HepG2 (cell line): ENCODE data around the gene HLF. TPM values are rescaled to one million over a fixed set of nuclear protein-coding genes. Genes with fewer than 3 reads are reported as not detected.

Source experiments
- ADNP ChIP-seq: sonication (generic); formaldehyde crosslinking; IDR thresholded peaks from 2 replicates; pipeline ENCODE4 v1.4.0; 2020; ENCODE audit warnings: missing genetic modification reagents
- ATM ChIP-seq: fragments of 450-650 bp; IDR thresholded peaks from 2 replicates; pipeline ENCODE4 v1.7.1; 2017; ENCODE audit warnings: mild to moderate bottlenecking, borderline replicate concordance
- BCL6 ChIP-seq: IDR thresholded peaks from 2 replicates; pipeline ENCODE4 v1.6.1; 2016; ENCODE audit warnings: missing genetic modification reagents, missing compliant biosample characterization
- CBX1 ChIP-seq: IDR thresholded peaks from one replicate; pipeline ENCODE4 v1.6.1; 2016; ENCODE audit warnings: antibody characterized with exemption, low read depth
- KDM2A ChIP-seq: sonication (generic); formaldehyde crosslinking; IDR thresholded peaks from 2 replicates; pipeline ENCODE4 v1.4.0; 2020; ENCODE audit warnings: low read depth, missing genetic modification reagents, borderline replicate concordance
- KLF13 ChIP-seq: sonication (generic); formaldehyde crosslinking; IDR thresholded peaks from 2 replicates; pipeline ENCODE4 v1.4.0; 2020; ENCODE audit warnings: mild to moderate bottlenecking, missing genetic modification reagents
- MIER2 ChIP-seq: IDR thresholded peaks from 2 replicates; pipeline ENCODE4 v1.6.1; 2016; ENCODE audit warnings: missing biosample characterization, missing genetic modification reagents
- NCOA1 ChIP-seq: sonication (generic); formaldehyde crosslinking; IDR thresholded peaks from 2 replicates; pipeline ENCODE4 v1.9.0; 2021; ENCODE audit warnings: missing genetic modification reagents
- NFATC3 ChIP-seq: sonication (generic); formaldehyde crosslinking; IDR thresholded peaks from 2 replicates; pipeline ENCODE4 v1.5.1; 2020; ENCODE audit warnings: mild to moderate bottlenecking, missing genetic modification reagents
- REL ChIP-seq: sonication (generic); formaldehyde crosslinking; conservative IDR thresholded peaks from 2 replicates; pipeline ENCODE4 v1.8.0; 2022; ENCODE audit warnings: mild to moderate bottlenecking, missing genetic modification reagents, moderate library complexity
- RXRB ChIP-seq: IDR thresholded peaks from 2 replicates; pipeline ENCODE4 v1.6.1; 2016; ENCODE audit warnings: borderline replicate concordance, missing genetic modification reagents, missing compliant biosample characterization
- SIX4 ChIP-seq: sonication (generic); formaldehyde crosslinking; IDR thresholded peaks from 2 replicates; pipeline ENCODE4 v1.4.0; 2020; ENCODE audit warnings: missing genetic modification reagents
- SKI ChIP-seq: fragments of 450-650 bp; IDR thresholded peaks from one replicate; pipeline ENCODE4 v1.6.1; 2018; ENCODE audit warnings: mild to moderate bottlenecking; ENCODE audit not compliant: partially characterized antibody
- SYNCRIP ChIP-seq: fragments of 200-400 bp; formaldehyde crosslinking; IDR thresholded peaks from 2 replicates; pipeline ENCODE4 v1.6.1; 2018; ENCODE audit warnings: mild to moderate bottlenecking, low read depth, low read length; ENCODE audit not compliant: insufficient read depth
- TBX2 ChIP-seq: sonication (generic); formaldehyde crosslinking; IDR thresholded peaks from 2 replicates; pipeline ENCODE4 v1.5.0; 2020; ENCODE audit warnings: missing genetic modification reagents, mild to moderate bottlenecking, borderline replicate concordance
- ZFP90 ChIP-seq: sonication (generic); formaldehyde crosslinking; IDR thresholded peaks from 2 replicates; pipeline ENCODE4 v1.8.0; 2022; ENCODE audit warnings: missing genetic modification reagents, mild to moderate bottlenecking, inconsistent platforms, borderline replicate concordance
- ZNF10 ChIP-seq: sonication (generic); formaldehyde crosslinking; IDR thresholded peaks from 2 replicates; pipeline ENCODE4 v1.4.0; 2020; ENCODE audit warnings: mild to moderate bottlenecking, low read depth, missing genetic modification reagents, borderline replicate concordance
- ZNF3 ChIP-seq: IDR thresholded peaks from 2 replicates; pipeline ENCODE4 v1.7.0; 2017; ENCODE audit warnings: inconsistent platforms
- ZNF549 ChIP-seq: sonication (generic); formaldehyde crosslinking; IDR thresholded peaks from 2 replicates; pipeline ENCODE4 v1.5.0; 2020; ENCODE audit warnings: missing genetic modification reagents
- ZNF567 ChIP-seq: sonication (generic); formaldehyde crosslinking; IDR thresholded peaks from 2 replicates; pipeline ENCODE4 v1.8.1; 2023; ENCODE audit warnings: mild to moderate bottlenecking, missing genetic modification reagents, borderline replicate concordance
- ZNF775 ChIP-seq: sonication (generic); formaldehyde crosslinking; IDR thresholded peaks from 2 replicates; pipeline ENCODE4 v1.4.0; 2020; ENCODE audit warnings: missing genetic modification reagents, mild to moderate bottlenecking, moderate library complexity, borderline replicate concordance
- polyA plus RNA-seq, 8 experiments: library from polyadenylated mRNA; depleted of rRNA in 3 of 8; stranded (reverse) in 7 of 8; unstranded in 1 of 8; fragments of >200 nt; fragmentation: Illumina TruSeq in 4 of 8; extraction: Trizol in 4 of 8; gene quantifications; 2 replicates each; pipeline versions ENCODE4 v1.2.1 to v1.2.3, GENCODE V29; 2011 to 2016; ENCODE audit warnings: low read depth in 4 of 8, missing spikeins in 1 of 8, mixed read lengths in 1 of 8; ENCODE audit not compliant: insufficient read depth in 1 of 8
- total RNA-seq, 5 experiments: library from RNA; depleted of rRNA; stranded (reverse); fragments of >200 nt; fragmentation: Illumina TruSeq; extraction: Trizol; gene quantifications; 2 replicates each; pipeline ENCODE4 v1.2.3, GENCODE V29; 2016; ENCODE audit warnings: low read depth in 1 of 5
- TF ChIP-seq, protein P1 (sequence below): conservative IDR thresholded peaks from 2 replicates; pipeline ENCODE4 v1.6.1; 2018; ENCODE audit warnings: missing genetic modification reagents
- TF ChIP-seq, protein P2 (sequence below): sonication (generic); formaldehyde crosslinking; IDR thresholded peaks from 2 replicates; pipeline ENCODE4 v1.4.0; 2020; ENCODE audit warnings: mild to moderate bottlenecking, missing genetic modification reagents

HLF gene
- total and polyA plus RNA-seq, 2 of the 13 experiments (the other 11 are each of a cell fraction or from before 2014, with no cell fraction given): 202 to 346 TPM

DNA sequence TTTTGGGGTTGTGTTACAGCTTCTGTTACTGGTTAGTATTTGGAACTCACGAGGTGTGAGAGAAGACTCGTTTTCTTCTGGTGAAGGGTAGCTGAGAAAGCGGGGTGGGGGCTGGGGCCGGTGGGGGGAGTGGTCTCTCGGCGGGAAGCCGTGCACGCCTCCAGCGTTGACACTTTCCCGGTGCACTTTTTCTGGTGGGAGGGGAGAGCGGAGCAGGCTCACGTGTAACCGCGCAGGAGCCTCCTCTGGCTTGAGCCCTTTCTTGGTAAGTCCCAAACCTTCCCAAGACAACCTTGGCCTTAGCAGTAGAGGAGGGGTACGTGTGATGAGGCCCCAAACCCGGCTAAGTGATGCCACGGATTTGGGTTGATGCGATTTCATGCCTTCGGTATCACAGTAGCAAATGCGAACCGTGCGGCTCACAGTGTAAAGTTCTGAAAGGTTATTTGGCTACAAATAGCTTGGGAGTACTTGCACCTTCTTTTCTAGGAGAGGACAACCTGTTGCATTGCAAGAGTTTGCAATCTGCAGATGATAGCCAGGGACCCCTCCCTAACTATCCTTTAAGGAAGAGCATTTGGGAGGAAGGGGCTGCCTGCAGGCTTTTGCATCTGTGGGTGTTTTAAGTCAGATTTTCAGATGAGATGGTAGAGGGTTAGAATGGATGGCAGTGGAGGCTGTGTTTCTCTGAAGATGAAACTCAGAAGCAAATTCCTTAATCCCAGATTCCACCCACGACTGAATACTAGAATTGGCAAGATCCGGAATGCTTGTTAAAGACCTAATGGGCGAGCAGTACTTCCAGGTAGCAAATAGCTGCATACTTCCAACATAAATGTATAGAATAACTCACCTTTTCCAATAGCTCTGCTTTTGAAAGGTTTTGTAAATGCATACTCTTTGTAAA, 1.5 kb downstream of the HLF start (continued):
- TF ChIP-seq ZNF10 (CRISPR knock-in tag) (no peak), ZFP90 (CRISPR knock-in tag) (no peak), ZNF549 (CRISPR knock-in tag) (no peak), ATM (no peak), ZNF775 (CRISPR knock-in tag) (no peak), CBX1 (no peak), BCL6 (CRISPR knock-in tag) (0 out of 2 replicates have a peak, but pooled peaks have one; percentile 16), SKI (no peak), NCOA1 (CRISPR knock-in tag) (no peak), KDM2A (CRISPR knock-in tag) (0 out of 2 replicates have a peak, but pooled peaks have one; percentile 36), ZNF3 (no peak), MIER2 (CRISPR knock-in tag) (no peak), TBX2 (CRISPR knock-in tag) (peak; percentile 84), KLF13 (CRISPR knock-in tag) (no peak), REL (CRISPR knock-in tag) (0 out of 2 replicates have a peak, but pooled peaks have one; percentile 51), RXRB (no peak), SIX4 (CRISPR knock-in tag) (no peak), ZNF567 (CRISPR knock-in tag) (no peak), SYNCRIP (no peak), ADNP (no peak), NFATC3 (CRISPR knock-in tag) (0 out of 2 replicates have a peak, but pooled peaks have one; percentile 5)
- TF ChIP-seq, protein P1, sequence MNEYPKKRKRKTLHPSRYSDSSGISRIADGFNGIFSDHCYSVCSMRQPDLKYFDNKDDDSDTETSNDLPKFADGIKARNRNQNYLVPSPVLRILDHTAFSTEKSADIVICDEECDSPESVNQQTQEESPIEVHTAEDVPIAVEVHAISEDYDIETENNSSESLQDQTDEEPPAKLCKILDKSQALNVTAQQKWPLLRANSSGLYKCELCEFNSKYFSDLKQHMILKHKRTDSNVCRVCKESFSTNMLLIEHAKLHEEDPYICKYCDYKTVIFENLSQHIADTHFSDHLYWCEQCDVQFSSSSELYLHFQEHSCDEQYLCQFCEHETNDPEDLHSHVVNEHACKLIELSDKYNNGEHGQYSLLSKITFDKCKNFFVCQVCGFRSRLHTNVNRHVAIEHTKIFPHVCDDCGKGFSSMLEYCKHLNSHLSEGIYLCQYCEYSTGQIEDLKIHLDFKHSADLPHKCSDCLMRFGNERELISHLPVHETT (CRISPR knock-in tag): 0 out of 2 replicates have a peak, but pooled peaks have one; percentile 8
- TF ChIP-seq, protein P2, sequence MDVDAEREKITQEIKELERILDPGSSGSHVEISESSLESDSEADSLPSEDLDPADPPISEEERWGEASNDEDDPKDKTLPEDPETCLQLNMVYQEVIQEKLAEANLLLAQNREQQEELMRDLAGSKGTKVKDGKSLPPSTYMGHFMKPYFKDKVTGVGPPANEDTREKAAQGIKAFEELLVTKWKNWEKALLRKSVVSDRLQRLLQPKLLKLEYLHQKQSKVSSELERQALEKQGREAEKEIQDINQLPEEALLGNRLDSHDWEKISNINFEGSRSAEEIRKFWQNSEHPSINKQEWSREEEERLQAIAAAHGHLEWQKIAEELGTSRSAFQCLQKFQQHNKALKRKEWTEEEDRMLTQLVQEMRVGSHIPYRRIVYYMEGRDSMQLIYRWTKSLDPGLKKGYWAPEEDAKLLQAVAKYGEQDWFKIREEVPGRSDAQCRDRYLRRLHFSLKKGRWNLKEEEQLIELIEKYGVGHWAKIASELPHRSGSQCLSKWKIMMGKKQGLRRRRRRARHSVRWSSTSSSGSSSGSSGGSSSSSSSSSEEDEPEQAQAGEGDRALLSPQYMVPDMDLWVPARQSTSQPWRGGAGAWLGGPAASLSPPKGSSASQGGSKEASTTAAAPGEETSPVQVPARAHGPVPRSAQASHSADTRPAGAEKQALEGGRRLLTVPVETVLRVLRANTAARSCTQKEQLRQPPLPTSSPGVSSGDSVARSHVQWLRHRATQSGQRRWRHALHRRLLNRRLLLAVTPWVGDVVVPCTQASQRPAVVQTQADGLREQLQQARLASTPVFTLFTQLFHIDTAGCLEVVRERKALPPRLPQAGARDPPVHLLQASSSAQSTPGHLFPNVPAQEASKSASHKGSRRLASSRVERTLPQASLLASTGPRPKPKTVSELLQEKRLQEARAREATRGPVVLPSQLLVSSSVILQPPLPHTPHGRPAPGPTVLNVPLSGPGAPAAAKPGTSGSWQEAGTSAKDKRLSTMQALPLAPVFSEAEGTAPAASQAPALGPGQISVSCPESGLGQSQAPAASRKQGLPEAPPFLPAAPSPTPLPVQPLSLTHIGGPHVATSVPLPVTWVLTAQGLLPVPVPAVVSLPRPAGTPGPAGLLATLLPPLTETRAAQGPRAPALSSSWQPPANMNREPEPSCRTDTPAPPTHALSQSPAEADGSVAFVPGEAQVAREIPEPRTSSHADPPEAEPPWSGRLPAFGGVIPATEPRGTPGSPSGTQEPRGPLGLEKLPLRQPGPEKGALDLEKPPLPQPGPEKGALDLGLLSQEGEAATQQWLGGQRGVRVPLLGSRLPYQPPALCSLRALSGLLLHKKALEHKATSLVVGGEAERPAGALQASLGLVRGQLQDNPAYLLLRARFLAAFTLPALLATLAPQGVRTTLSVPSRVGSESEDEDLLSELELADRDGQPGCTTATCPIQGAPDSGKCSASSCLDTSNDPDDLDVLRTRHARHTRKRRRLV: no peak
